HG02763 (cell line): ENCODE measurements around the gene NME4.

Experiments used
- ATAC-seq: cut with Tn5 transposase; IDR thresholded peaks from one replicate; pipeline ENCODE4 v1.9.1; 2021; ENCODE audit warnings: mild to moderate bottlenecking, moderate library complexity; ENCODE audit not compliant: unreplicated experiment

Gene NME4

DNA sequence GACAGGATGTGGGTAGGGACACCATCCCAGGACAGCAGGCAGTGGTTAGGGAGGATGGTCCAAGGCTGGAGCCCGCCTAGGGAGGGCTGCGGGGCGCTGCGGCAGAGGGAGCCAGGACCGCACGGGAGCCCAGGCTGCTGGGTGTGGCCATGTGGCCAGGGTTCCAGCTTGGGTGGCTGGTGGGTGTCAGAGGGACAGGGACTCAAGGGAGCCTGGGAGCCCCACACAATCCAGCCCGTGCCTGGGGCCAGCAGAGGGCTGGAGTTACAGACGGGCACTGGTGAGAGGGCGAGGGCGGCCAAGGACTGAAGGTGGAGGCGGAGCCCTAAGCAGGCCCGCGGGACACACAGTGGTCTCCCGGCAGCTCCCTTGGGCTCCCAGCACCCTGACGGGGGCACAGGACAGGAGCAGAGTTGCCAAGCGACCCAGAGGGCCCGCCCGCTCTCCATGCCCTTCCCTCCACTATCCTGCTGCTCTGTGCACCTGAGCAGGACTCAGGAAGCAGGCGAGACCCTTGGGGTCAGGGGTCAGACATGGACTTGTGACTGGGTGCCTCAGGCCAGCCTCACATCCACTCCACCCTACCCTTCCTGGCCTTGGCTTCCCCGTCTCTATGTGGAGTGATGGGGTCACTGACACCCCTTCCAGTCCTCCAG is 33.8 kb upstream of the NME4 start:
- ATAC-seq = no peak

DNA sequence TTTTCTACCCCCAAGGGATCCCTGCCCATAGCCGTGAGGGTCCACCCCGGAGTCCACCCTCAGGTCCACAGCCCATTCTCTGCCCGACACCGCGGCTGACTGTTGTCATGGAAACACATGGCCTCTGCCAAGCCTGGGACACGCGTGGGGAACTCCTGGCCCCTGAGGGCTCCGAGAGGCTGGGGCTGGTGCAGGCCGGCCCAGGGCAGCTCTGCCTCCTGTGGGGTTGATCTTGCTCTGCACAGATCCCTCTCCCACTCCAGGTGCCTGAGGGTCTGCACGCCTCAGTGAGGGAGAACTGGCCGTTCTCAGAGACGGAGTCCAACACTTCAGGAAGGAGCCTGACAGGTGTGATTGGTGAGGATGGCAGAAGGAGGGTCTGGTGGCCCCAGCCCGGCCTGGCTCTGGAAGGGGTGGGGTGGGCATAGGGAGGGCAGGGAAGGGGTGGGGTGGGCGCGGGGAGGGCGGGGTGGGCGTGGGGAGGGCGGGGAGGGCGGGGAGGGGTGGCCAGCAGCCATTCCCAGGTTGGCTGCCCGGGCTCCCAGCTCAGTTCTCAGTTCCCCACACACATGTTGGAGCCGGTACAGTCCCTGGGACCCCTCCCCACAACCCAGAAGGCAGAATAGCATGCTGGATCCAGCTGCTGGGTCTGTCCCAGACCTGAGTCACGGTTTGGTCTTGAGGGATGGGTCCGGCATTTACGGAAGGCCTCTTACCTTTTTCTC is 33.1 kb upstream of the NME4 start:
- ATAC-seq = no peak

DNA sequence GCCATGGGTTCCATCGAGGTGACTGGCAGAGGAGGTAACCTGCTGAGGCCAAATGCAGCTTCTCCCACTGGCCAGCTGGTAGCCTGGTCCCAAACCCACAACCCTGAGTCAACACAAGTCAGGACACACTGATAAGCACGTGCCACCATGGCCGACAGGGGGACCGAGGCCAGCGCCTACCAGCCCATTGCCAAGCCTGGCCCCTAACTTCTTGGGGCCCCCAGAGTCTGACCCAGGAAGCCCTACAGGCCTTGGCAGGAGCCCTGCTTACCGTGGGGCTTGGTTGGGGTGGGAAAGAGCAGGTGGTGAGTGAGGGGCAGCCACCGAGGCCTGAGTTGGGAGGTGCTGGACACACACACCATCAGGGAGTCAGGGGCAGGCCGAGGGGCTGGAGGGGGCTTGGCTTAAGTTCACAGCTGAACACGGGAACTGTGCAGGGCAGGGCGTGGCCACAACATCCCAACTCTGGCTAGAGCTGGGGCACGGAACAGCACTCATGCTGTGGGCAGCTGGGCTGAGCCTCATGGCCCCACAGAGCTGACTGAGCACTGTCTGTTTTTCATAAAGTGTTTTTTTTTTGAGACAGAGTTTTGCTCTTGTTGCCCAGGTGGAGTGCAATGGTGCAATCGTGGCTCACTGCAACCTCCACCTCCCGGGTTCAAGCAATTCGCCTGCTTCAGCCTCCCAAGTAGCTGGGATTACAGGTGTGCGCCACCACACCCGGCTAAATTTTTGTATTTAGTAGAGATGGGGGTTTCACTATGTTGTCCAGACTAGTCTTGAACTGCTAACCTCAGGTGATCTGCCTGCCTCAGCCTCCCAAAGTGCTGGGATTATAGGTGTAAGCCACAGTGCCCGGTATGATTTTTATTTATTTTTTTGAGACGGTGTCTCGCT is 32.2 kb upstream of the NME4 start:
- no peak for ATAC-seq

DNA sequence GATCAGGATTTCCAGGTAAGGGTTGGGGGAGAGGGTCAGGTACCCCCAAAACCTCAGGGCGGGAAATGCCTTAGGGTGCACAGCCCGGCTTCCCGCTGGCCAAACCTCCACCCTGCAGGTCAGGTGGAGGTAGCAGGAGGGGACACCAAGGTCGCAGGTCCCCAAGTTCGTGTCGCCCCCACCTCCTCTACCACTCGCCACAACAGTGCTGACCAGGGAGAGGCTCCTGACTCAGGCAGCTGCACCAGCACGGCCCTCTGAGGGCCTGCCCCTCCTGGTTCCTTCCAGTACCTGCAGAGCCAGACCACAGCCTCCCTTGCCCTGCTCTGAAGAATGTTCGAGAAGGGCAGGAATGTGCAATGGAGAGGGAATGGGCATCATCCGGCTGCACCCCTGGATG is 30.5 kb upstream of the NME4 start:
- no peak for ATAC-seq

DNA sequence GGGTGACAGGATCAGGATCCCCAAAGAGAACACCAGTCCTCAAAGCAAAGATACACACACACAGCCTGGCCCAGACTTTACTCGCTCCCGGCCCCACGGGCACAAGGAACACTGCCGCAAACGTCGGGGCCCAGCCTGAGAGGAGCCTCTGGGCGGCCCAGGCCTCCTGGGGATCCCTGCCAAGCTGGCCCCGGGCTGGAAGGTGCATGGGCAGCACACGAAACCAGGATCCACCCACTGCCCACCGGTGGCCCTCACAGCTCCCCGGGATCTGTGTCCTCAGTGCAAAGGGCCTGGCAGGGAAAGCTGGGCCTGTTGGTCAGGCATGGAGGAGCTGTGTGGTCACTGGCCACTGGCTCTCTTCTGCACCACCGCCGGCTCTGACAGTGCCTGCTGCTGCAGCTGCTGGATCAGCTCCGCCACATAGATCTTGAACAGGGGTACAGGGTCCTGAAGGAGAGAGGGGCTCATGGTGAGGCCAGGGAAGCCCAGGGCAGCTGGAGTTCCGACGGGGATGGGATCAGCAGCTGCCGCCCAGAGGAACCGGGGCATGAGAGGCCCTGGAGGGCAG is 29.6 kb upstream of the NME4 start:
- no peak for ATAC-seq

DNA sequence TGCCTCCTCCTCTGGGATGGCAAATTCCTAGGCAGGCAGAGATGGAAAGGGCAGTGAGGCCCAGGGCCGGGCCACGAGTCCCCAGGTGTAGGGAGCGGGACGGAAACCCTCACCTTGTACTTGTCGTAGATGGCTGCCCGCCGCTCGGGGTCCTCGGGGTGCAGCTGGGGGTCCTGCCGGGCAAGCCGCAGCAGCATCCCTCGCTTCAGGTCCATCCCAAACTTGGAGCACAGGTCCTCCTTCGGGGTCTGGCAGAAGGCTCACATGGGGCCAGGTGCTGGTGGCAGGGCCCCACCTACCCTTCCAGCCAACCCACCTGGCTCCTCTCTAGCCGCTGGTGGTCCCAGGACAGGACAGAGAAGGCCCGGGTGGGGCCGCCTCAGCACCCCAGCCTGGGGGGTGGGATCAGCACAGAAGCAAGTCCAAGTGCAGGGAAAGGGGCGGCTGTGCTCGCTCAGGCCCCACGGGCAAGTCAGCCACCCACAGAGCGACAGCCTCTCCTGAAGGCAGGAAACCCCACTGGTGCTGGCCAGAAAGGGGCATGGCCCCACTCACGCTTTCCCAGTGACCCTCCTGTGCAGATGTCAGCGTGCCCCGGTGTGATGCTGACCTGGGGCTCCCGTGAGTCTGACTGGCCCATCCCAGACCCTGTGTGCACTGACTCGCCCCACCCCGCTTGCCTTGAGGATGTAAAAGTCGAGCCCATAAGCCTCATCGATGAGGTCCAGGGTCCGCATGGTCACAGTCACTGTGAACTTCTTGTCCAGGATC is 28.4 kb upstream of the NME4 start:
- no peak for ATAC-seq

DNA sequence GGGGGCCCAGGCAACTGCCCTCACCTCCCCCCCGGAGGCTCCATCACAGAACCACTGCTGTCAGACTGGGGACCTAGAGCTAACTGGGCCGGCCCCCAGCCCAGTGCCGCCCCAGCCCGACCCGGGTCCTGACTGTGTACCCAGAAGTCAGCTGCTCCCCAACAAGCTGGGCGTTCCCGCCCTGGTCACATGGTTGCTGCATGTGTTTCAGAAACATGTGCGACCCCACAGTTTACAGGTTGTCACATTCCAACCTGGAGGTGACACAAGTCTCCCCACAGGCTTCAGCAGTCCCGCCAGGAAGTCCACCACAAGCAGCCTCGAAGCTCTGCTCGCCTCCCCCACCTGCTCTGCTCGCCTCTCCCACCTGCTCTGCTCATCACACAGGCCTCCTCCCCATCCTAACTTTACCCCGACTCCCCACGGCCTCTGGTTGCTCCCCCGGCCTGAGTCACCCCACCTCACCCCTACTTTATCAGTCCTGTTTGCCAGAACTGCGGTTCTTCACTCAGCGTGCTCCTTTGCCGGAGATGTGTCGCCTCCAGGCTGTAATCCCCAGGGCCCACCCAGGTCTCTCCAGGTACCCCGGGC is 27.6 kb upstream of the NME4 start:
- no peak for ATAC-seq

DNA sequence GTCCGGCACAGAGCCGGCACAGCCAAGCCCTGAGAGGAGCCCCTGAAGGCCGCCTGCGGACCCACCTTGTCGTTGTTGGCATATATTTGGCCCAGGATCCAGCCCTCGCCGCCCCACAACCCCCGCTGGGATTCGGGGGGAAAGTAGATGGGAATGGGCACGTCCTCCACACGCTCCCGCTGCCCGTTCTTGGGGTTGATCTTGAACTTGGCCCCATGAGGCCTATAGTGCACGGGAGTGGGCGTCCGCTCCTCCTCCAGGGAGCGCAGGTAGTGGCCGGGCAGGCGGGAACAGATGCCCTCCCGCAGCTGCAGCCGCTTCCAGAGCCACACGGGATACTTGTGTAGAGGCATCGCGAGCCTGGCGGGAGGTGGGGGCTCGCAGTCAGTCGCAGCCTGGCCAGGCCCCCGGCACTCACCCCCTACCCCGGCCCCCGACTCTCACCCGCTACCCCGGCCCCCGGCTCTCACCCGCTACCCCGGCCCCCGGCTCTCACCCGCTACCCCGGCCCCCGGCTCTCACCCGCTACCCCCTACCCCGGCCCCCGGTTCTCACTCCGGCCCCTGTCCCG is 27.0 kb upstream of the NME4 start:
- no peak for ATAC-seq

DNA sequence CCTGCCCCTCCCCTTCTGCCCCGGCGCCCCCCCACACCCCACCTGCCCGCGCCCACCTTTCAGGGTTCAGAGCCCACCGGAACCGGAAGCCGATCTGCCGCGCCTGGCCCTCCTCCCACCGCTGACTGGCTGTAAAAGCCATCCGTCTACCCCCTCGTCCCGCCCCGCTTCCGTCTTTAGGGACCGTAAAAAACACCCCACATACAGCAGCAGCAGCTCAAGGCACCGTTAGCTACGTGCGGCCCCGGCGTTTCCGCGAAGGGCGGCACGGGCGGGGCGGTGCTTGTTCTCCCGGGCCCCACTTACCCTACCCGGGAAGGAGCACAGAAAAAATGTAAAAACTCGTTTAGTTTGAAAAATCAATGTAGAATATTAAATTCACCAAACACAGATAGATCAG is 26.6 kb upstream of the NME4 start, which contains the start of gene MRPL28:
Gene MRPL28 (minus strand): TSS at position 96 of the 400 bp plus-strand sequence. CDS start 320 bp downstream, outside the sequence.
- peak; percentile 76 for ATAC-seq

DNA sequence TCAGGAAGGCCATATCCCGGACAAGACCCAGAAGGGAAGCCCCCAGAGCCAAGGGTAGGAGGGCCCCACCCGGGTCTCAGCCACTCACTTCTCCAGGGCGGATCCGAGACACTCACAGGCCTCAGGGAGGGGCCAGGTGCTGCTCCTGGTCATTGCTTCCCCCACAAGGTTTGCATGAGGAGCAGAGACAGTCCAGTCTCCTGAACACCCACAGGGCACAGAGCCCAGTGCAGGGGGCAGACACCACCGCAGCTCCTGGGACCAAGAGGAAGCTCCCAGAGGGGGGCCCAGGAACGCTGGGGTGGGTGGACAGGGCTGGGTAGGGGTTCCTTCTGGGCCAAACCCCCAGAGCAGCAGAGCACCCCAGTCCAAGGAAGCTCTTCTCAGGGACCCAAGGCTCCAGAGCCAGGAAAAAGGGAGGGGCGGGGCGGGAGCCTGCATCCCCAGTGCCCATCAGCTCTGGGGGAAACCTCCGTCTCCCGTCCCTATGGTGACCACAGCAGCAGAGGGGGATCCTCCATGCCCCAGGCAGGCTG is 26.0 kb upstream of the NME4 start:
- no peak for ATAC-seq

DNA sequence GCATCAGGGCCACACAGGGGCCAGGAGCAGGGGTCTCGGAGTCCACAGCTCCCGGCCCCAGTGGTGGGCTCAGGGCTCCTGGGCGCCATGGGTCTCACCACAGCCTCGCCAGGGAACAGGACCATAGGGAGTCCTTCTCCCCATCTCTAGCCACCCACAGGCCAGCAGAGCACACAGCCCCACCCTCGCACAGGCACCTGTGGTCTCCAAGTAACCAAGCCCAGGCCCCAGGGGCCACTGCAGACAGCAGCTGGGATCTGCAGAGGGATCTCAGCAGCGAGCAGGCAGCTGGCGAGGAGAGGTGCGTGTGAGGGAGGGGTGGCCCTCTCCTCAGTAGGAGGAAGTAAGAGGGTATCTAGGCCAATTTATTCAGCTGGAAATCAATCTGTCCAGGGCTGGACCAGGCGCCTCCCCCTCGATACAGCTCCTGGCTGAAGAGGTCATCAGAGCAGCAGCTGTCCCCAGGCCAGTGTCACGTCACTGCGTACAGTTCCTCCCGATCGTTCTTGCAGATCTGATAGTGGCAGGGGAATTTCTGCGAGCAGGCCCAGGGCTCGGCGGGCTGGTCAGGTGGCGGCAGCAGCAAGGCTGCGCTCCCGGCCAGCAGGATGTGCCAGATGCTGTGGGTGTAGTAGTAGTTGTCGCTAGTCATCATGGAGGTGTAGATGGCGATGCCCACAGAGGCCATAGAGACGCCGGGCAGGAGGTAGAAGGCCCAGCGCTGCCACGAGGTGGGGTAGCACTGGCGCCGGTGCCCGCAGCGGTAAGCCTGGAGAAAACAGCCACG is 25.3 kb upstream of the NME4 start:
- no peak for ATAC-seq

DNA sequence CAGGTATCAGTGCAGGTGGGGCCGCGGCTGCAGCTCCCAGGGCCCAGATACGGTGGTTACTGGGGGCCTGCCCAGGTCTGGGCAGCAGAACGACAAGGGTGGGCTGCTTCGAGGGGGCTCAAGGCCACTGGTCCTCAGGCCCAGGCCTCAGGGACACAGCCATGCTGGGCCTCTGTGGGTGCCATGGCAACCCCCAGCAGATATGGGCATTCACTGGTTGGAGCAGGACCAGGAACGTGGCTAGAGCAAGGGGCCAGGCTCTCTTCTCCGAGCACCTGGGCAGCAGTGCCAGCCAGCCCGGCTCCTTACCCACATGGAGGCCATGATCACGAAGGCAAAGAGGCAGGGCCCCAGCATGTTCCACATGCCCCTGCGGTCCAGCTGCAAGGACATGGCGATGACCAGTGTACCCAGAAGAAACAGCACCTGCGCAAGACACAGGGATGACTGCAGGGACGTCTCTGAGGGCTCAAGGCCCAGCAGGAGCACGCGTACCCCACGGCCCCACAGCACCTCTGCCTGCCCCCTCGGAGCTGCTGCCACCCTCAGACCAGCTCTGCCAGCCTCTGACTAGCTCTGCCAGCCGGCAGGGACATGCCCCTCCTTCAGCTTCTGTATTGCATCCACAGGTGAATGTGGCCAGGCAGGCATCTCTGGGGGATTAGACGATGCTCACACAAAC is 24.6 kb upstream of the NME4 start:
- ATAC-seq = no peak

DNA sequence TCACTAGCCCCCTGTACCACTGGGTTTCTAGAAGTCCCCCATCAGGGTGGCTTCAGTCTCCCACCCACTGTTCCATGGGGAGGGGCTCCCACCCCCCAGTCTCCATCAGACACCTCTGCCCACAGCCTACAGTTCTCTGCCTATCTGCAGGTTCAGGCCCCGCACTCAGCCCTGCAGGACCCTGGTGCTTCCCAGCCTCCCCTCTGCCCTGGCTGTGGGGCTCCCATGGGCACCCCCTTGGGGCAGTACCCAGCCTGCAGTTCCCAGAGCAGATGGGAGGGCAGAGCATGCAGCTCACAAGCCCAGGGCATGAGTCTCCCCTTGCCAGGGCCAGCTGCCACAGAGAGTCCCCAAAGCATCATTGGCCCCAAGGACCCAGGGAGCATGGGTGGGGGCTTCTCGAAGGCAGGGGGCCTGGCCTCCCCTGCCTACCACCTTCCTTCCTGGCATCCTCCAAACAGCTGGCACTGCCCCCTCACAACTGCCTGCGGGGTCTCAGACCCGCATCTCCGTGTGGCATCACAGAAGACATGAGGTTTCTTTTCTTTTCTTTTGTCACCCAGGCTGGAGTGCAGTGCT is 23.9 kb upstream of the NME4 start:
- no peak for ATAC-seq

DNA sequence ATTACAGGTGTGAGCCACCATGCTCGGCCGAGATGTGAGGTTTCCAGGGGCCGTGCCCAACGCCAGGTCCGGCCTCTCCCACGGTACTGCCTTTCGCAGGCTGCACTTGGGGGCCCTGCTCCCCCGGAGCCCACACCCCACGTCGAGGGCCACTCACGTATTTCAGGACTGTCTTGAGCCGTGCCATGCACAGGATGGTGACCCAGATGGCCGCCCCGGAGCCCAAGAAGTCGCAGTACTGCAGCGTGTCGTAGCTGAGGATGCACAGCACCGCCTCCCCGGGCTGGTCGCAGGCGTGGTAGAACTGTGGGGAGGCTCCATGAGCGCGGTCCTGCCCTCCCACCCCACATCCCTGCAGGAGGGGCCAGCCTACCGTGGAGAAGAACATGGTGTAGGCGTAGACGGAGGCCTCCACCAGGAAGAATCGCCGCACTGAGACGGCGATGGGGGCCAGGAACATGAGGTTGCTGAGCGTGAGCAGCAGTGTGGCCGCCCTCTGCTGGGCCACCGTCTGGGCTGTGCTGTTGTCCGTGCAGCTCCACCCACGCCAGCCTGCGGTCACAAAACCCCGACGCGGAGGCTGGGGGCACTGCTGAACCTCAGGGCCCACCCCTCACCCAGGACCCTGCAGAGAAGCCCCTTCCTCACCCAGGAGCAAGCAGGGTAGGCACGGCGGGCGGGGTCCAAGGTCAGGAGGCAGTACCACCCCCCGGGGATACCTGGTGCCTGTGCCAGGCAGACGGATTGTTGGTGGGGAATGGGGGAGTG is 23.0 kb upstream of the NME4 start:
- ATAC-seq = no peak

DNA sequence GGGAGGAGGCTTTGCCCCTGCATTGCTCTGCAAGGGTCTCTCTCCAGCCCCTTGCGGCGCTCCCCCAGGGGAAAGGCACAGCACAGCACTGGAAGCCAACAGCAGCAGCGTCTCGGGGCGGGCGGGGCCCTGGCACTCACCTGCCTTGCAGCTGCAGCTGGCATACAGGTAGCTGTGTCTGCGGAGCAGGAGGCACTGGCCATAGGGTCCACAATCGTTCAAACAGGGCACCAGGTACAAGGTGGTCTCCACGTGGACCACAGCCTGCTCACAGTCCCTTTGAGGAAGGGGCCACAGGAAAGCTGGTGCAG is 22.4 kb upstream of the NME4 start:
- no peak for ATAC-seq

DNA sequence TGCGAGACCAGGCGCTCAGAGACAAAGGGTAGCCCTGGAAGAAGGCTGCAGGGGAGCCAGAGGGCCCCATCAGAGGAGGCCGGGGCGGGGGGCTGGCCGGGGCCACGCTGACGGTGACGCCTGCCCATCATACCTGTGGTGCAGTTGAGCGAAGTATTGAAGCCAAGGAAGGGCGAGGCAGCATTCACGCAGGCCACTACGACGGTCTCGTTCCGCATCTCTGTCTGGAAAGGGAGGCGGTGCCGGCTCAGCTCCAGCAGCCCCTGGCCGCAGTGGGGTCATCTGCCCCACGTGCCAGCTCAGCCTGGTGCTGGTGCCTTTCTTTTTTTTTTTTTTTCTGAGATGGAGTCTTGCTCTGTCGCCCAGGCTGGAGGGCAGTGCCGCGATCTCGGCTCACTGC is 21.8 kb upstream of the NME4 start:
- ATAC-seq = no peak
